Activated gamma-delta T cell treated with anti-CD3 and anti-CD28 coated beads, Interleukin-2, amount 50 U/mL, for 16 hours (primary cell): ENCODE results near the gene OR52N5.

Experiments used
- DNase-seq: peaks from one replicate; pipeline ENCODE4 v3.0.0-alpha.2; 2020; ENCODE audit warnings: low read depth

Gene OR52N5

DNA sequence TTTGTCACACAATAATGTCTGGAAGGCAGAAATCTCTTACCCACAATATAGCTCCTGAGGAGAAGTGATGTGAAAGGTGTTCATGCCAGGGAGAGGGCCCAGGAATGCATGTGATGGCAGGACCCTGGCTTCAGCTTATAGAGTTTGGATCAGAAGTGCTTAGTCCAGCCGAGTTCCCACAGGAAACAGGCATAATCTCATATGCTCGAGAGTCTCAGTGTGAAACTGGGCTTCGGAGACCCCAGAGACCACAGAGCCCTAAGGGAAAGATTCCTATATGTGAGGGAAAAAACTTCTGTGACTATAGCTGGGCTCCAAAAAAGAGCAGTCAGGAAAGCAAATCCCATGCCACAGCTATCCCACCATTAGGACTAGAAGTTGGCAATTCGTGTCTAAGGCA is at the start of gene OR52N5:
OR52N5 (minus strand) TSS at position 101 of the 400 bp plus-strand sequence. CDS start 4,721 bp downstream, outside the sequence.
- no peak for DNase-seq

DNA sequence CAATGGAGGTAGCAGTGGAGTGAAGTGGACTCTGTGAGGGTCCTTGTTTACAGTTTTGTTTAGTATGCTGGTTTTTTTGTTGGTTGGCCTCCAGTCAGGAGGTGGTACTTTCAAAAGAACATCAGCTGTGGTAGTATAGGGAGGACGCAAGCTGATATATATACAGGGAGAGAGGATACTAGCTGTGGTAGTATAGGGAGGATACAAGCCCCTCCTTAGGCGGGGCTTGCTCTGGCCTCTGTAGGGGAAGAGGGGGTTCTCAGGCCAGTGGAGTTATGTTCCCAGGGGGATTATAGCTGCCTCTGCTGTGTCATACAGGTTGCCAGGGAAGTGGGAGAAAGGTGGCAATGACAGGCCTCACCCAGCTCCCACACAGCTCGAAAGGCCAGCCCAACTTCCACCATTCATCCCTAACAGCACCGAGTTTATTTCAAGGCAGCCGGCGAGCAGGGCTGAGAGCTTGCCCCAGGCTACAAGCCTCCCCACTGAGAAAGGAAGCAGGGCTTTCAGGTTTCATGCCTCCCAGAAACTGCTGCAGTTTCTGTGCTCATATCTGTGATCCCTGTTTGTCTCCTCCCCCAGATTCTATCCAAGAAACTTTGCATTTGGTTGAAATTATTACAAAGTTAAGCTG is 48.2 kb upstream of the OR52N5 start:
- no peak for DNase-seq

DNA sequence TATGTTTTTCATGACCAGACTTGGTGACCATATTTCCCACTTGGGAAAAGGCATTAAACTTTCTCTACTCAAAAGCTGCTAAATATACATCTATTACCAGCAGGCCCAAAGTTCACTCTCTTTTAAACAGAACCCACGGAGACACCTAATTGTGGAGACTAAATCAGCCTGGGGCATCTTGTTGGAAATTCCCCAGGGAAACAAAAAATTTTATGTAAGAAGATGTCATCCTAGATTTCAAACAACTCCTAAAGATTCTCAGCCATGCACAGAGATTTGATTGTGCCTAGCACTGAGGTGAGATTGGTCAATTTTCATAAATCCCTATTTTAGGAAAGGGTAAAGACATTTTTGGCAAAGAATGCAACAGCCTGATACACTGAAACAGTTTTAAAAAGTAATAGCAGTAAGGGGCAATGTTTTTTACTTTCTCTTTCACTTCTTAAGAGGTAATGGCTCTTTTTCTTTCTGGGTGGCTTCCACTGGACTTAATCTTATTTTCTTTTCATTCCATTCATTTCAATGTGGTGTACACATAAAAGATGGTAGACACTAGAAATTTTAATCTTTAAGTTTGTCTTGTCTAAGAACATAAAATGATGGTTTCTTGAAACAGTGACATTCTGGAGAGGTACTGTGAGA is 35.2 kb upstream of the OR52N5 start:
- no peak for DNase-seq

DNA sequence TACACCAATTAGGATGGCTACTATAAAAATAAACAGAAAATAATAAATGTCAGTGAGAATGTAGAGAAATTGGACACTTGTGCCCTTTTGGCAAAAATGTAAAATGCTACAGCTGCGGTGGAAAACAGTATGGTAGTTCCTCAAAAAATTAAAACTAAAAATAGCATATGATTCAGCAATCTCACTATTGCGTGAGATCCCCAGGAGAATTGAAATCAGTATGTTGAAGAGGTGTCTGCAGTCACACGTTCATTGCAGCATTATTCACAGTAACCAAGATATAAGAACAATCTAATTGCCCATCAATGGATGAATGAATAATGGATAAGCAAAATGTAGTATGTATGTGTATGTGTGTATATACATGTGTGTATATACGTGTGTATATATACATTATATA is 32.4 kb upstream of the OR52N5 start:
- no peak for DNase-seq

DNA sequence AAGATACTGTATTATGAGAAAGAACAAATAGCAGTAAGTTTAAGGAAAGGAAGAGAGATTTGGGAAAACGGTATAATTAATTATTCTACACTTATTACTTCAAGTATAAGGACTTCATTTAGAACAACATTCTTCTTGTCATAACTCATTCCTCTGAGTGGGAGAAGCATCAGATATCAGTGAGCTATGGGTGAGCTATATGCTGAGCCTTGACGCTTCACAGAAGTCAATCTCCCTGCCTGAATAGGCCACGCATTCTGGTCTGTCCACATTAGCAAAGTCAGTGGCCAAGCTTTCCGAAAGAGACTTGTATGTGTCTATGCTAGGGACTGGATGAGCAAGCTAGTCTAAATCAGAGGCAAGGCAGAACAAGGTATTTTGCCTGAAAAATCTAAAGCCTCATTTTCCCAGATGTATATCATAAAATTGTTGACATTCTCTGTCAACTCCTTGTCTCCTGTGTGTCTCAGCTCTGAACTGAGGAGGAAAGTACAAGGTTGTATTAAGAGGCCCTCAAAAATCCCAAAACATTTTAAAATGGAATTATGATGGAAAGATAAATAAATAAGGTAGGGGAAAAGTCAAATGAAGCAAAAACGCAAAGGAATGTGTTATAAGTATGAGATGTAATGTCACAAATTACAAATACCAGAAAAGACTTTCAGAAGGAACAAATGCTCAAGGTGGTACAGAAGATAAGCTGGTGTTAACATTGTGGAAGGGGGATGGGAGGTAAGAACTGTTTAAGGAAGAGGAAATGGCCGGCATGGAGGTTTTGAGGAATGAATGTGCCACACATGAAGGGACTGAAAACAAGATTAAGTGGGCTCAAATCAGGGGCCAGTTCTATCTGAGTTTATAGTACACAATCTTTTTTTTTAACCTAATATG is 27.0 kb upstream of the OR52N5 start:
- no peak for DNase-seq

DNA sequence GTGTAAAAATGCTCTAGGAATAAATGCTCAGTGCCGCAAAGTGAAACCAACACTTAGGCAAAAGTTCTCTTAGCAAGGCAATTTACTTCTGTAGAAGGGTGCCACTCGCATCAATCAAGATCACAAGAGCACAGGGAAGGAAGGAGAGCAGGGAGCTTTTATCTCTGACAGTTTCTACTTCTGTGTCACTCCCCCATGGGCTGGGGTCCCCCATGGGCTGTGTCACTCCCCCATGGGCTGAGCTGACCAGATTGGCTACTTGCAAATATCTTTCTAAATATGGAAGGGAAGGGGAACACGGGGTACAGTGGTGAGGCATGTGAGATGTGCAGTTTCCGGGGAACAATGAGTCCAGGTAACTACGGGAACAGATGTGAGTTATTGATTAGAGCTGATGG is 26.0 kb upstream of the OR52N5 start:
- no peak for DNase-seq

DNA sequence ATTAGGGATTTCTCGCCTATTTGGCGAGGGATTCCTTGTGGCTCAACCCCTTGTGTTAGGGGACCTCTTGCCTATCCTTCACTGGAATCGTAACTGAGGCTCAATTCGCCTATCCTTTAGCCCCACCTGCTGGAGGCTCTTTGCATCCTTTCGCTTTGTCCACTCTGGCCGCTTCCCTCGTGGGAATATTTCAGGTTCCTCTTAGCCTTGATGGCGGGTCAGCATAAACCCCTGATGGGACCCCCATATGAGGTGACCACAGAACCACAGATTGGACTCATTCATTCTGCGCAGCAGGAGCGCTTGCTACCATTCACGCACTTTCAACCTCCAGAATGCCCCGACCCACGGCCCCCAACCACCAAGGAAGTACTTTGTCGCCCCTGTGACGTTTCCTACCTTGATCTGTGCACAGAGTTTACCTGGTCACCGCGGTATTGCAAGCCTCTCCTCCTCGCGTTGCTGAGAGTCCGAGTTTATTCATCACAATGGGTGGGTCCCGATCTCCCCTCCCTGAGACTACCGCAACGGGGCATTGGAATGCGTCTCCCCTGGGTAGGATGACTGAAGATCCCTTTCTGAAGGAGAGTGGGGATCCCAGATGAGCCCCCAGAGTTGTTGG is 25.5 kb upstream of the OR52N5 start, which contains the start of gene OR52N2:
OR52N2 (plus strand) TSS at position 425 of the 622 bp plus-strand sequence. CDS start 11,412 bp downstream, outside the sequence.
- DNase-seq: peak; percentile 55

DNA sequence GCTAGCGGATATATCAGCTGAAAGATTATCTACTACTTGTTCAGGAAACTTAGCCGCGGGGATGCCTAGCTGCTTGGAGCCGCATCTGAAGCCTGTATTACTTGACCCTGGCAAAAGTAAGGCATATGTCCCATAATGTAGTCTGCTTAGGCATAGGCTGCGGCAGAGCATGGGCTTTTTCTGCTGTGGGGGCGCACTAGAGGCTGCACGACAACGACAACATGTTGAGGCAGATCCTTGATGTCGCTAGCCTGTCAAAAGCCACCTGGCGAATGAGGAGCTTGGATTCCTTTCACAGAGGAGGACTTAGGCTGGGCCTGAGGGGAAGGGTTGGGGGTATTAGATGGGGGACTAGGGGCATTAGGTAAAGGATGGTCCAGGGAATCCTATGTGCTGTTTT is 24.4 kb upstream of the OR52N5 start:
- no peak for DNase-seq

DNA sequence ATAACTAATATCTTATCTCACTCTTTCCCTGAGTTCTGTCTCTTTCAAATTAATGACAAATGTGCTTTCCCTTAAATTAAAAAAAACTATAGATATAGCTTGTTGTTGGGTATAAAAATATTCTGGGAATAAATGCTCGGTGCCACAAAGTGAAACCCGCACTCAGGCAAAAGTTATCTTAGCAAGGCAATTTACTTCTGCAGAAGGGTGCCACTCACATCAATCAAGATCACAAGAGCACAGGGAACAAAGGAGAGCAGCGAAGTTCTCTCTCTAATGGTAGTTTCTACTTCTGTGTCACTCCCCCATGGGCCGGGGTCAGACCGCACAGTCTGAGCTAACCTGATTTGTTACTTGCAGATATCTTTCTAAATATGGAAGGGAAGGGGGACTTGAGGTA is 20.8 kb upstream of the OR52N5 start:
- DNase-seq: no peak

DNA sequence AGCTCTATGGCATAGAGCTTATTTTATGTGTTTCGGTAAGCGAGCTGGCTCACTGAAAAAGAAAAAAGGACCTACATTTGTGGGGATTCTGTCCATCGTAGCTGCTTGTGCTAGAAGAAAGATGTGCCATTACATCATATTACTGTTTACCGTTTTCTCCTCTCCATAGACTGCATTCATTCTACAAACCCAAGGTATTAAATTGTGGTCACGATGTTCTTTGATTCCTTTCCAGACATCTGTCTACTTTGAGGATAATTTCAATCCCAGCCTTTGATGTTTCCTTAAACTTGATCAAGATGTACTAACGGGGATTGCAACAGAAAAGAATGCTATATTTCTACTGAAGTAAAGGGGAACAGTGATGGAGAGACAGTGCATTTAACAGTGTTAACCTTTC is 13.4 kb upstream of the OR52N5 start:
- no peak for DNase-seq

DNA sequence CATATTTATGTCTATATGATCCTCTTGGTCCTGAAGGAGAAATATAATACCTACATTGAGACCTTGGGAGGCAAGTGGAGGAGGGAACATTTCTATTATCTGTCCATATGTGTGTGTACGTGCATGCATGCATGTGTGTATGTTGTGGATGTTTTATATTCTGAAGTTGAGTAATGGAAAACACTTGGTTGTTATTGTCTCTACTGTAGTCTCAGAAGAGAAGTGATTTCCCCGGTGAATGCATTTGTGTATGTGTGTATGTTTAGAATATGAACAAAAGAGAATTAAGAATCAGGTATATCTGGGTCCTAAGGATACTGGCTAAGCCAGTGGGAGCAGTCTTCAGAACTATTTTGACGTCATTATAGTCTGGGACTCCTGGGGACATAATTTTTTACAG is 8.0 kb upstream of the OR52N5 start, which contains the start of gene OR52N1:
OR52N1 (minus strand) TSS at position 101 of the 400 bp plus-strand sequence. CDS start 2,449 bp downstream, outside the sequence.
- DNase-seq: no peak

DNA sequence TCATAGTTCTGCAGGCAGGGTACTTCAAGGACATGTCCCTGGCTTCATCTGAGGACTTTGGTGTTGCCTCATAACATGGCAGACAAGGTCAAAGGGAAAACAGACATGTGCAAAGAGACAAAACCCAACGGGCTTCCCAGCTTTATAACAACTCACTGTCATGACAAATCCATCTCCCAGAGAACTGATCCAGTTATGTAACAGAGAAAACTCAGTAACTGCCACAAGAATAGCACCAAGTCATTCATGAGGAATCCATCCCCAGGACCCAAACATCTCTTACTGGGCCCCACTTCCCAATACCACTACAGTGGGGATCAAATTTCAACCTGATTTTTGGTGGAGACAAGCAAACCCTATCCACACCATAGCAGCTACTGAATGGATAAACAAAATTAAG is 16.1 kb downstream of the OR52N5 start:
- no peak for DNase-seq

DNA sequence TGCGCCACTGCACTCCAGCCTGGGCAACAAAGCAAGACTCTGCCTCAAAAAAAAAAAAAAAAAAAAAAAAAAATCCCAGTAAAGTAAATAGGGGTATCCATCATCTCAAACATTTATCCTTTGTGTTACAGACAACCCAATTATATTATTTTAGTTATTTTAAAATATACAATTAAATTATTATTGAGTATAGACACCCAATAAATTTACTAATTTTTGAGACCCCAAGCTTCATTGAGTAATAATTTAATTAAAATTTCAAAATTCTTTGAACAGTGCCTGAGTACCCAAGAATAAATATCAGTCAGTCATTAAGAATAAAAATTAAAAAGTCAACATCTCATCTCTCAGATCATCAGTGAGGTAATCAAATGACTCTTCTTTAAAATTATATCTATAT is 29.2 kb downstream of the OR52N5 start, which contains the start of gene OR52N4:
OR52N4 (plus strand) TSS at position 301 of the 400 bp plus-strand sequence. CDS start 498 bp downstream, outside the sequence.
- no peak for DNase-seq

DNA sequence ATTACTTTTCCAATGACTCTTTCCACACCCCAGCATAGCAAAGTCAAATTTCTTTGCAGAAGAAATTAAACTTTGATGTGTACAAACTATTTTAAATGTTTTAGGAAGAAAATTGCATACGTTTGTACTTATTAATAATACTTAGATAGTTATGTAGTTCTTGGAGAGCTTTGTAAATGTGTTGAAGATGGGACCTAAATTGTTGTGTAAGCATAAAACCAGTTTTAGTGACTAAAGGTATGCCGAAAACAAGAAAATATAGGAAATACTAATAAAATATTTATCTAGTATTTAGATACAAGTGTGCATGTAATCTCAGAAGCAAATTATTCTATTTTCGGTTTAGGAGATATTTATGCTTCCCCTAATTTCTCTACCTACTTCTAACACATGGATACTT is 33.3 kb downstream of the OR52N5 start:
- DNase-seq: no peak

DNA sequence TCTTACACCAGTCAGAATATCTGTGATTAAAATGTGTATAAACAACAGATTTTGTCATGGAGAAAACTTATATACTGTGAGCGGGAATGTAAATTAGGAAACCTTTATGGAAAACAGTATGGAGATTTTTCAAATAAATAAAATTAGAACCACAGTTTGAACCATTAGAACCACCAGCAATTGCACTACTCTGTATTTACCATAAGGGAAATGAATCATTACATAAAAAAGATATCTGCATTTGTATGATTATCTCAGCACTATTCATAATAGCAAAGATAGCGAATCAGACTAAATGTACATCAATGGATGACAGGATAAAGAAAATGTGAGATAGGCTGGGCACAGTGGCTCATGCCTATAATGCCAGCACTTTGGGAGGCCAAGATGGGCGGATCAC is 36.5 kb downstream of the OR52N5 start:
- no peak for DNase-seq

DNA sequence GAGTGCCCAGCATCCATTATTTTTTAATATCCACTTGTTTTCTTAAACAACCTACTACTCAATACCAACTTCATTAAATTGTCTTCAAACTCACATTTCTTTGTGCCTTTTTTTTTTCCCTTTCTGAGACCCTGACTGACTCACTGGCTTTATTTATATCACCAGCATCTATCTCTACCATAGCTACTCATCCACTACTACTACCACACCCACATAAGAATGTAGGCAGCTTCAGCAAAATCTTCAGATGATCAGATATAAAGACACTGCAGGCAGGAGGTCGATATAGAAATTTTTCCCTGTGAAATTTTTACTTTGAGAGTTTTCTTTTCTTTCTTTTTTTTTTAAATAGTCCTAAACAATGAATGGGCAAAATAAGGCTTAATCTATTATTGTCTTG is 44.7 kb downstream of the OR52N5 start:
- DNase-seq: no peak

DNA sequence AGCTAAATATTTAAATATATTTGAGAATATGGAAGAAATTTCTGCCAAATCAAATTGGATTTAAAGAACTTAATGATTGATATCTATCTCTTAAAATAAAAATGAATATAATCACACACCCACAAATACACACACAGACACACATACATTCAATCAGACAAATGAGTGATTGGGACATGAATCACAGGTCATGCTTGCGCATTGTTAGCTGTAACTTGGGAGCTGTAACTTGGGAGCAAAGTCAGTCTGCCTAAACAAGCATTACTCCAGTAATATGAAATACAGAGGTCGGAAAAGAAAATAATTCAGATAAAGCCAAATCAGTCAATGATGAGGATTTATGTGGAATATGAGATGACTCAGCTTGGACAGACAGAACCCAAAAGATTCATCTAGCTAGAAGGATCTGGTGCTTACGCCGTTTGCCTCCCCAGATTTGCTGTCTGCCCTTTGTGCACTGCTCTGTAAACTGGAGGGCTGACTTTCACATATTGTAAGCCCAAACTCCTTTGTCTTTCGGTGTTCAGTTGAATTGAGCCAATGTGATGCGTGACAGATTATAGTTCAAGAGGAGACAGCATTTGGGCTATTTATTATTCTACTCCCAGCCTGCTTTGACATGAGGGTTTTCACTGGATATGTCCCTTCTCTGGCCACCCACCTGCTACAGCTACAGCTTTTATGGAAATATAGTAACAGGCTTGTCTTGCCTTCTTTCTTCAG is 45.3 kb downstream of the OR52N5 start:
- no peak for DNase-seq

DNA sequence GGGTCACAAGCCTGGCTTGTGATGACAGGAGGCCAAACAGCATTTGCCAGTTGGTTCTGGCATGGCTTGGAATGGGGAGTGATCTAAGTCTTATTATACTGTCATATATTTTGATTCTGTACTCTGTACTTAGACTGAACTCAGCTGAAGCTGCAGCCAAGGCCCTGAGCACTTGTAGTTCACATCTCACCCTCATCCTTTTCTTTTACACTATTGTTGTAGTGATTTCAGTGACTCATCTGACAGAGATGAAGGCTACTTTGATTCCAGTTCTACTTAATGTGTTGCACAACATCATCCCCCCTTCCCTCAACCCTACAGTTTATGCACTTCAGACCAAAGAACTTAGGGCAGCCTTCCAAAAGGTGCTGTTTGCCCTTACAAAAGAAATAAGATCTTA is 46.1 kb downstream of the OR52N5 start:
- DNase-seq: no peak

DNA sequence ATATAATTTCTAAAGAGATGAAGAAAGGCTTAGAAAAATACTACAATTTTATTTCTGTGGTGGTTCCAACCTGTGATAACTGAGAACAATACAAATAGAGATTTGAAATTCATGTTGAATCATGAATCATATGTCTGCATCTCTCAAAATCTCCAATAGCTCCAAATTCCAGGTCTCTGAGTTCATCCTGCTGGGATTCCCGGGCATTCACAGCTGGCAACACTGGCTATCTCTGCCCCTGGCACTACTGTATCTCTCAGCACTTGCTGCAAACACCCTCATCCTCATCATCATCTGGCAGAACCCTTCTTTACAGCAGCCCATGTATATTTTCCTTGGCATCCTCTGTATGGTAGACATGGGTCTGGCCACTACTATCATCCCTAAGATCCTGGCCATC is 46.8 kb downstream of the OR52N5 start, which contains the start of gene OR56B1:
OR56B1 (plus strand) TSS at position 53 of the 400 bp plus-strand sequence; CDS start at position 122, 69 bp downstream.
- DNase-seq: no peak

DNA sequence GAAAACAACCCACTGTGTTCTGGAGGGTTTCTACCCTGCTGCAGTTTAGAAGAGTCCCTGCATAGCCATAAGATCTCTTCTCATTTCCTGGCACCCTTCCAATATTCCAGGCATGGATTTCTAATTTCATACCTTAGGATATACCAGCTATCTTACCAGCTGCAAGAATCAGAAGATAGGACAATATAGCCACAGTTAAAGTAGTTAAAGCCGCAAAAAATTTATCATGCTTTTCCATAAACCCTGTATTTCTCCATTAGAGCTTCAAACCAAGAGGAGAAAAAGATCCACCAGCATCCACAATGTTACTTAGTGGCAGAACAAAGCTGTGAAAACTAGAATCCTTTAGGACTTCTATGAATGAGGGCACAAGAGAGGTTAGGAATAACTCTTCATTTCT is 55.5 kb downstream of the OR52N5 start:
- DNase-seq: no peak

DNA sequence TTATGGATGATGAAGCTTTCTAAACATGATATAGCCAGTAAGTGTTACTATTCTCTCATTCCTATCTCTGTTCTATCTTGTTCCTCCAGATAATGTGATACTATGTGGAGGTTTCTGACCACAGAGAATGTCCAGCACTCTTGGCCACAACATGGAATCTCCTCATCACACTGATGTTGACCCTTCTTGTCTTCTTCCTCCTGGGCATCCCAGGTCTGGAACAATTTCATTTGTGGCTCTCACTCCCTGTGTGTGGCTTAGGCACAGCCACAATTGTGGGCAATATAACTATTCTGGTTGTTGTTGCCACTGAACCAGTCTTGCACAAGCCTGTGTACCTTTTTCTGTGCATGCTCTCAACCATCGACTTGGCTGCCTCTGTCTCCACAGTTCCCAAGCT is 56.8 kb downstream of the OR52N5 start:
- DNase-seq: no peak
